Calu3 (cell line): ENCODE data around the gene RAB19. TPM values are rescaled to one million over a fixed set of nuclear protein-coding genes. Genes with fewer than 3 reads are reported as not detected.
"Not testable (repeated sequence)": the region's sequence is repeated elsewhere in the genome, so short reads cannot be mapped to it uniquely, and the experiment has no call there.

Source experiments
- BruUV-seq: library from RNA; stranded (reverse); fragments of 400-500 nt; replicated peaks from 2 replicates; lab custom pipeline; 2021; lab: Mats Ljungman, UMichigan
- CTCF ChIA-PET: fragments of 300-600 bp; sonication (Branson Sonifier 250); formaldehyde crosslinking; loops from one replicate; lab custom pipeline; 2022; ENCODE audit warnings: antibody characterized with exemption; lab: Charles Lee
- DNase-seq: peaks from one replicate; pipeline ENCODE4 v3.0.0; 2022
- H3K27ac Mint-ChIP-seq: one replicate; pipeline ENCODE4 v1.8.0; 2022; ENCODE audit warnings: mixed read lengths; ENCODE audit not compliant: unreplicated experiment
- H3K27me3 Mint-ChIP-seq: one replicate; pipeline ENCODE4 v1.8.0; 2022; ENCODE audit warnings: mixed read lengths; ENCODE audit not compliant: unreplicated experiment
- H3K36me3 Mint-ChIP-seq: one replicate; pipeline ENCODE4 v1.8.0; 2022; ENCODE audit warnings: mild to moderate bottlenecking, moderate library complexity, mixed read lengths; ENCODE audit not compliant: insufficient read depth, unreplicated experiment
- H3K4me1 Mint-ChIP-seq: one replicate; pipeline ENCODE4 v1.8.0; 2022; ENCODE audit warnings: mild to moderate bottlenecking, low read depth, mixed read lengths; ENCODE audit not compliant: unreplicated experiment
- H3K4me3 Mint-ChIP-seq: one replicate; pipeline ENCODE4 v1.8.0; 2022; ENCODE audit warnings: mild to moderate bottlenecking, low read depth, moderate library complexity, mixed read lengths; ENCODE audit not compliant: unreplicated experiment
- H3K9me3 Mint-ChIP-seq: one replicate; pipeline ENCODE4 v1.8.0; 2022; ENCODE audit warnings: low read depth, mixed read lengths; ENCODE audit not compliant: unreplicated experiment
- intact Hi-C: fragments of 100-400 bp; cut with micrococcal nuclease; formaldehyde crosslinking; loops from one replicate; pipeline ENCODE4 v1.10.0; 2022; ENCODE audit not compliant: unreplicated experiment
- total RNA-seq: library from RNA; stranded (reverse); gene quantifications from 2 replicates; pipeline ENCODE4 v1.2.3, GENCODE V29; 2022
- TF ChIP-seq, protein P1 (sequence below): fragments of 200-600 bp; IDR thresholded peaks from one replicate; pipeline ENCODE4 v1.8.0; 2022; ENCODE audit warnings: antibody characterized with exemption; ENCODE audit not compliant: unreplicated experiment

RAB19 gene
- total RNA-seq, 1 experiment from 2014 or later = 4.7 TPM

- CTCF ChIA-PET = interaction anchor here (0.6 kb wide), 1 partner anchor 251 kb away, joined by 4 read pairs; no protein-coding TSS in a partner anchor
- Mint-ChIP-seq H3K9me3 (no peaks in the 10 kb centered on the region), H3K36me3 (peaks cover 12% of the 10 kb centered on the region), H3K27me3 (no peaks in the 10 kb centered on the region), H3K4me3 (peak overlapping the region; percentile 98), H3K27ac (no peak overlapping the region), H3K4me1 (peaks cover 23% of the 10 kb centered on the region)
- no TSS peak for BruUV-seq
- intact Hi-C loops = no loop called here
- DNase-seq = no peak
- TF ChIP-seq, protein P1, sequence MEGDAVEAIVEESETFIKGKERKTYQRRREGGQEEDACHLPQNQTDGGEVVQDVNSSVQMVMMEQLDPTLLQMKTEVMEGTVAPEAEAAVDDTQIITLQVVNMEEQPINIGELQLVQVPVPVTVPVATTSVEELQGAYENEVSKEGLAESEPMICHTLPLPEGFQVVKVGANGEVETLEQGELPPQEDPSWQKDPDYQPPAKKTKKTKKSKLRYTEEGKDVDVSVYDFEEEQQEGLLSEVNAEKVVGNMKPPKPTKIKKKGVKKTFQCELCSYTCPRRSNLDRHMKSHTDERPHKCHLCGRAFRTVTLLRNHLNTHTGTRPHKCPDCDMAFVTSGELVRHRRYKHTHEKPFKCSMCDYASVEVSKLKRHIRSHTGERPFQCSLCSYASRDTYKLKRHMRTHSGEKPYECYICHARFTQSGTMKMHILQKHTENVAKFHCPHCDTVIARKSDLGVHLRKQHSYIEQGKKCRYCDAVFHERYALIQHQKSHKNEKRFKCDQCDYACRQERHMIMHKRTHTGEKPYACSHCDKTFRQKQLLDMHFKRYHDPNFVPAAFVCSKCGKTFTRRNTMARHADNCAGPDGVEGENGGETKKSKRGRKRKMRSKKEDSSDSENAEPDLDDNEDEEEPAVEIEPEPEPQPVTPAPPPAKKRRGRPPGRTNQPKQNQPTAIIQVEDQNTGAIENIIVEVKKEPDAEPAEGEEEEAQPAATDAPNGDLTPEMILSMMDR = no peak
Observed at GRCh38 chr7:140404565-140405065, 757 bp downstream of the RAB19 start.

GRCh38 chr7:140415361-140415760 is 11.5 kb downstream of the RAB19 start:
- H3K4me3 Mint-ChIP-seq = no peak overlapping the region
- H3K36me3 Mint-ChIP-seq = no peaks in the 10 kb centered on the region
- no peaks in the 10 kb centered on the region for H3K9me3 Mint-ChIP-seq
- TF ChIP-seq, protein P1 = no peak
- no peak for DNase-seq
- H3K27ac Mint-ChIP-seq = no peak overlapping the region
- CTCF ChIA-PET = no interaction called here
- no peaks in the 10 kb centered on the region for H3K27me3 Mint-ChIP-seq
- intact Hi-C loops = no loop called here
- BruUV-seq = no TSS peak
- no peaks in the 10 kb centered on the region for H3K4me1 Mint-ChIP-seq

DNA sequence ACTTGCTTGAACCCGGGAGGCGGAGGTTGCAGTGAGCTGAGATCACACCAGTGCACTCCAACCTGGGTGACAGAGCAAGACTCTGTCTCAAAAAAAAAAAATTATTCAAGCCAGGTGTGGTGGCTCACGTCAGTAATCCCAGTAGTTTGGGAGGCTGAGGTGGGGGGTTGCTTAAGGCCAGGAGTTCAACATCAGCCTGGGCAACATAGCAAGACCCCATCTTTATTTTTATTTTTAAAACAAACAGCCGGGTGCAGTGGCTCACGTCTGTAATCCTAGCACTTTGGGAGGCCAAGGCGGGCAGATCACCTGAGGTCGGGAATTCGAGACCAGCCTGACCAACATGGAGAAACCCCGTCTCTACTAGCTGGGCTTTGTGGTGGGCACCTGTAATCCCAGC is 12.0 kb downstream of the RAB19 start:
- H3K4me3 Mint-ChIP-seq, H3K36me3 Mint-ChIP-seq, H3K9me3 Mint-ChIP-seq, H3K27me3 Mint-ChIP-seq, CTCF ChIA-PET, intact Hi-C loops, BruUV-seq, DNase-seq, H3K4me1 Mint-ChIP-seq, H3K27ac Mint-ChIP-seq: not testable (repeated sequence)

- CTCF ChIA-PET = interaction anchor here (0.6 kb wide), 1 partner anchor 169 kb away, joined by 5 read pairs; no protein-coding TSS in a partner anchor
- no TSS peak for BruUV-seq
- no peaks in the 10 kb centered on the region for H3K4me1 Mint-ChIP-seq
- H3K36me3 Mint-ChIP-seq = no peaks in the 10 kb centered on the region
- DNase-seq = no peak
- H3K27ac Mint-ChIP-seq = no peak overlapping the region
- H3K27me3 Mint-ChIP-seq = no peaks in the 10 kb centered on the region
- intact Hi-C loops = no loop called here
- no peak overlapping the region for H3K4me3 Mint-ChIP-seq
- no peaks in the 10 kb centered on the region for H3K9me3 Mint-ChIP-seq
- TF ChIP-seq, protein P1 = no peak
Observed at GRCh38 chr7:140416560-140416959, 12.7 kb downstream of the RAB19 start.

DNA sequence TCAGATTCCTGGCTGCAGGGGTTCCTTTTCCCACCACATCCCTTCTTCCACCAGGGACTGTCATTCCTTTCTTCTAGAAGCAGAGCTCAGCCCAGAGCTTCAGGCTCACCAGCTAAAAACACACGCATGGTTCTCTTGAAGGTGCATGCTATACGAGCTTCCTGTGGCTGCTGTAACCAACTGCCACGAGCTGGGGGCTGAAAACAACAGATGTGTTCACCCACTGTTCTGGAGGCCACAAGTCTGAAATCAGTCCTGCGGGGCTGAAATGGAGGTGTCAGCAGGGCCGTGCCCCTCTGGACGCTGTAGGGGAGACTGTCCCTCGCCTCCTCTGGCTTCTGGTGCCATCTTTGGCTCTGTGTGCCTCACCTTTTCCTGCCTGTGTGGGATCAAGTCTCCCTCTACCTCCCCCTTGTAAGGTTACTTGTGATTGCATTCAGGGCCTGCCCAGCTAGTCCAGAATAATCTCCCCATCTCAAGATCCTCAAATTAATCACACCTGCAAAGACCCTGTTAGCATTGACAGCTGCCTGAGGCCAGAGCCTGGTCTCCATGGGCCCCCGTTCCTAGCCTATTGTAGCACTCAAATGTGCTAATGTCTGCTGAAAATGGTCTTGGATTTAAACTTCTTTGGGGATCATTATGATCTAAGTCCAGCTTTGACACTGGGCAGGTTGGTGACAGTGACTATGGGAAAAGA is 13.7 kb downstream of the RAB19 start:
- BruUV-seq = no TSS peak
- no peak overlapping the region for H3K27ac Mint-ChIP-seq
- no peaks in the 10 kb centered on the region for H3K4me1 Mint-ChIP-seq
- H3K9me3 Mint-ChIP-seq = no peaks in the 10 kb centered on the region
- DNase-seq = no peak
- no peaks in the 10 kb centered on the region for H3K36me3 Mint-ChIP-seq
- no peaks in the 10 kb centered on the region for H3K27me3 Mint-ChIP-seq
- intact Hi-C loops = no loop called here
- H3K4me3 Mint-ChIP-seq = no peak overlapping the region
- TF ChIP-seq, protein P1 = no peak
- CTCF ChIA-PET = interaction anchor here (0.5 to 0.7 kb wide), 2 partner anchors 34 to 270 kb away, joined by 4 read pairs; no protein-coding TSS in a partner anchor

- H3K4me1 Mint-ChIP-seq, H3K9me3 Mint-ChIP-seq, DNase-seq, H3K27me3 Mint-ChIP-seq, intact Hi-C loops, BruUV-seq, H3K36me3 Mint-ChIP-seq, H3K4me3 Mint-ChIP-seq, H3K27ac Mint-ChIP-seq: not testable (repeated sequence)
- CTCF ChIA-PET = interaction anchor here (0.5 to 0.7 kb wide), 2 partner anchors 35 to 278 kb away, joined by 4 read pairs; partner anchors contain the start of gene NDUFB2
Observed at GRCh38 chr7:140418156-140418472, 14.3 kb downstream of the RAB19 start.
